ENCODE results near the gene HOXB7. TPM values are rescaled to one million over a fixed set of nuclear protein-coding genes. Genes with fewer than 3 reads are reported as not detected.

HOXB7 gene
- total RNA-seq, 1 experiment from 2014 or later = not detected

GRCh38 chr17:48577330-48577945 is 33.4 kb downstream of the HOXB7 start:
- Histone ChIP-seq H3K4me1 (ENCODE audit: insufficient read depth, low read length) (no peaks in the 10 kb centered on the region), H3K79me1 (ENCODE audit: insufficient read depth, low read depth, low read length, poor library complexity, severe bottlenecking) (no peaks in the 10 kb centered on the region), H2AK5ac (ENCODE audit: insufficient read length, low read length) (no peak overlapping the region), H3K9me3 (ENCODE audit: control insufficient read depth, low read depth, low read length) (no peaks in the 10 kb centered on the region), H3K23me2 (ENCODE audit: insufficient read length, low read depth, low read length, poor library complexity, severe bottlenecking) (no peaks in the 10 kb centered on the region), H3K79me2 (ENCODE audit: insufficient read depth, low read length) (no peaks in the 10 kb centered on the region), H3T11ph (ENCODE audit: low read length) (no peak overlapping the region), H4K20me1 (ENCODE audit: control insufficient read depth, insufficient read depth, insufficient read length) (no peaks in the 10 kb centered on the region), H2BK5ac (ENCODE audit: insufficient read length, low read length) (no peak overlapping the region), H3K27ac (ENCODE audit: insufficient read length, low read depth, low read length) (no peak overlapping the region), H2BK120ac (ENCODE audit: low read depth, low read length, poor library complexity, severe bottlenecking) (no peak overlapping the region), H3K56ac (ENCODE audit: insufficient read length, low read depth, low read length) (no peak overlapping the region), H2AFZ (ENCODE audit: low read length) (no peak overlapping the region), H3K14ac (ENCODE audit: insufficient read depth, low read length) (no peak overlapping the region), H3K9ac (ENCODE audit: extremely low read depth, insufficient read length, low read length) (no peak overlapping the region), H3K18ac (ENCODE audit: insufficient read length, low read depth, low read length) (no peak overlapping the region), H4K91ac (ENCODE audit: insufficient read length, low read depth, low read length) (no peak overlapping the region), H2BK12ac (ENCODE audit: insufficient read length, low read depth, low read length) (no peak overlapping the region), H3K23ac (ENCODE audit: insufficient read length, low read depth, low read length) (no peak overlapping the region), H3K4me2 (ENCODE audit: insufficient read depth, insufficient read length, low read length) (no peak overlapping the region), H3K27me3 (ENCODE audit: insufficient read depth, low read length) (peaks cover 96% of the 10 kb centered on the region), H4K5ac (ENCODE audit: insufficient read length, low read depth, low read length) (no peak overlapping the region), H4K8ac (replicated peaks; ENCODE audit: insufficient read length, low read depth, low read length) (no peak overlapping the region), H3K4ac (ENCODE audit: low read depth, low read length) (no peak overlapping the region), H2BK15ac (ENCODE audit: low read depth, low read length) (no peak overlapping the region), H2BK20ac (ENCODE audit: low read depth, low read length, poor library complexity, severe bottlenecking) (no peak overlapping the region)
- no CpG with 5 or more reads among the region's 19 CpGs for WGBS (ENCODE audit: extremely low coverage, insufficient read length, low lambda C conversion rate)
- H3K27me3 Mint-ChIP-seq (ENCODE audit: low read depth) = peaks cover 45% of the 10 kb centered on the region
- H3K9me3 Mint-ChIP-seq = peaks cover 7 to 17% of the 10 kb centered on the region in 2 experiments; a peak in 4 of 5 replicates
- no peak for TF ChIP-seq CTCF (conservative IDR thresholded peaks at IDR 0.05)
- no peak for DNase-seq
- no peaks in the 10 kb centered on the region; a peak in 2 of 7 replicates for H3K36me3 Mint-ChIP-seq (ENCODE audit: insufficient read depth in 1 of 3, low read depth in 3 of 3)
- no peak overlapping the region for H3K27ac Mint-ChIP-seq
- peaks cover 2 to 31% of the 10 kb centered on the region in 2 experiments for H3K4me1 Mint-ChIP-seq
- peak overlapping the region in 1 of 2 experiments; percentile 70; a peak in 3 of 5 replicates for H3K4me3 Mint-ChIP-seq

Measured in H9 (cell line).